H9 (cell line): Measurements from ENCODE around the gene DCST2. TPM values are rescaled to one million over a fixed set of nuclear protein-coding genes. Genes with fewer than 3 reads are reported as not detected.

Experiments
- DNase-seq: peaks from one replicate; pipeline ENCODE4 v3.0.0-alpha.2; 2017
- H2AFZ ChIP-seq: one replicate; pipeline ENCODE4 v1.6.1; 2013; ENCODE audit warnings: mild to moderate bottlenecking, low read length, control low read depth, moderate library complexity
- H2AK5ac ChIP-seq: 2 replicates; pipeline ENCODE4 v1.6.1; 2013; ENCODE audit warnings: low read length, control low read depth, mixed read lengths; ENCODE audit not compliant: insufficient read length
- H2BK120ac ChIP-seq: one replicate; pipeline ENCODE4 v1.6.1; 2013; ENCODE audit warnings: low read depth, mild to moderate bottlenecking, low read length, control low read depth, inconsistent platforms; ENCODE audit not compliant: poor library complexity, severe bottlenecking
- H2BK12ac ChIP-seq: 2 replicates; pipeline ENCODE4 v1.6.1; 2013; ENCODE audit warnings: low read length, control low read depth, mixed read lengths, low read depth; ENCODE audit not compliant: insufficient read length
- H2BK15ac ChIP-seq: 2 replicates; pipeline ENCODE4 v1.6.1; 2013; ENCODE audit warnings: low read depth, low read length, control low read depth
- H2BK20ac ChIP-seq: one replicate; pipeline ENCODE4 v1.6.1; 2013; ENCODE audit warnings: low read depth, mild to moderate bottlenecking, low read length, control low read depth, inconsistent platforms; ENCODE audit not compliant: poor library complexity, severe bottlenecking
- H2BK5ac ChIP-seq: 2 replicates; pipeline ENCODE4 v1.6.1; 2013; ENCODE audit warnings: low read length, control low read depth, mixed read lengths; ENCODE audit not compliant: insufficient read length
- H3K14ac ChIP-seq: 2 replicates; pipeline ENCODE4 v1.6.1; 2013; ENCODE audit warnings: low read length, control low read depth; ENCODE audit not compliant: insufficient read depth
- H3K18ac ChIP-seq: 2 replicates; pipeline ENCODE4 v1.6.1; 2013; ENCODE audit warnings: low read depth, mild to moderate bottlenecking, mixed read lengths, low read length, control low read depth; ENCODE audit not compliant: insufficient read length
- H3K23ac ChIP-seq: 2 replicates; pipeline ENCODE4 v1.6.1; 2013; ENCODE audit warnings: low read length, control low read depth, mixed read lengths, low read depth; ENCODE audit not compliant: insufficient read length
- H3K23me2 ChIP-seq: 2 replicates; pipeline ENCODE4 v1.6.1; 2013; ENCODE audit warnings: low read depth, mild to moderate bottlenecking, mixed read lengths, low read length, control low read depth; ENCODE audit not compliant: insufficient read length, poor library complexity, severe bottlenecking
- H3K27ac ChIP-seq: 2 replicates; pipeline ENCODE4 v1.5.1; 2013; ENCODE audit warnings: low read length, control low read depth, mixed read lengths, low read depth; ENCODE audit not compliant: insufficient read length
- H3K27me3 ChIP-seq: 2 replicates; pipeline ENCODE4 v1.6.1; 2013; ENCODE audit warnings: low read length, control low read depth, inconsistent platforms; ENCODE audit not compliant: insufficient read depth
- H3K4ac ChIP-seq: 2 replicates; pipeline ENCODE4 v1.6.1; 2013; ENCODE audit warnings: low read depth, mild to moderate bottlenecking, control low read depth, inconsistent platforms, low read length, moderate library complexity
- H3K4me1 ChIP-seq: 2 replicates; pipeline ENCODE4 v1.6.1; 2013; ENCODE audit warnings: low read length, control low read depth, inconsistent platforms; ENCODE audit not compliant: insufficient read depth
- H3K4me2 ChIP-seq: 2 replicates; pipeline ENCODE4 v1.6.1; 2013; ENCODE audit warnings: low read length, control low read depth, mixed read lengths; ENCODE audit not compliant: insufficient read length, insufficient read depth
- H3K56ac ChIP-seq: 2 replicates; pipeline ENCODE4 v1.6.1; 2013; ENCODE audit warnings: low read depth, mild to moderate bottlenecking, mixed read lengths, low read length, control low read depth; ENCODE audit not compliant: insufficient read length
- H3K79me1 ChIP-seq: 2 replicates; pipeline ENCODE4 v1.6.1; 2013; ENCODE audit warnings: low read depth, mild to moderate bottlenecking, moderate library complexity, low read length, control low read depth, inconsistent platforms; ENCODE audit not compliant: insufficient read depth, poor library complexity, severe bottlenecking
- H3K79me2 ChIP-seq: 2 replicates; pipeline ENCODE4 v1.6.1; 2013; ENCODE audit warnings: low read length, control low read depth, inconsistent platforms; ENCODE audit not compliant: insufficient read depth
- H3K9ac ChIP-seq: 2 replicates; pipeline ENCODE4 v1.6.1; 2013; ENCODE audit warnings: low read length, control low read depth, mixed read lengths; ENCODE audit not compliant: insufficient read length; ENCODE audit errors: extremely low read depth
- H3K9me3 ChIP-seq: one replicate; pipeline ENCODE4 v1.6.1; 2013; ENCODE audit warnings: low read depth, low read length, inconsistent platforms; ENCODE audit not compliant: control insufficient read depth
- H3T11ph ChIP-seq: one replicate; pipeline ENCODE4 v1.6.1; 2013; ENCODE audit warnings: mild to moderate bottlenecking, low read length, control low read depth, inconsistent platforms
- H4K20me1 ChIP-seq: one replicate; pipeline ENCODE4 v1.6.1; 2013; ENCODE audit not compliant: control insufficient read depth, insufficient read length, insufficient read depth
- H4K5ac ChIP-seq: 2 replicates; pipeline ENCODE4 v1.6.1; 2013; ENCODE audit warnings: low read depth, mild to moderate bottlenecking, mixed read lengths, low read length, control low read depth; ENCODE audit not compliant: insufficient read length
- H4K8ac ChIP-seq: replicated peaks from 2 replicates; pipeline ENCODE4 v1.6.1; 2013; ENCODE audit warnings: low read length, control low read depth, mixed read lengths, low read depth; ENCODE audit not compliant: insufficient read length
- H4K91ac ChIP-seq: 2 replicates; pipeline ENCODE4 v1.6.1; 2013; ENCODE audit warnings: low read depth, mild to moderate bottlenecking, moderate library complexity, mixed read lengths, low read length, control low read depth; ENCODE audit not compliant: insufficient read length
- H3K27ac Mint-ChIP-seq, 3 experiments: 2 replicates in 2 of 3; 3 replicates in 1 of 3; pipeline ENCODE4 v1.8.0; 2020 to 2021; ENCODE audit warnings: mixed read lengths in 3 of 3, mild to moderate bottlenecking in 1 of 3, moderate library complexity in 1 of 3
- H3K27me3 Mint-ChIP-seq: 2 replicates; pipeline ENCODE4 v1.8.0; 2021; ENCODE audit warnings: low read depth, mild to moderate bottlenecking, moderate library complexity, mixed read lengths
- H3K36me3 Mint-ChIP-seq, 3 experiments: 2 replicates in 2 of 3; 3 replicates in 1 of 3; pipeline ENCODE4 v1.8.0; 2020 to 2021; ENCODE audit warnings: low read depth in 3 of 3, mixed read lengths in 3 of 3; ENCODE audit not compliant: insufficient read depth in 1 of 3
- H3K4me1 Mint-ChIP-seq, 2 experiments: 2 replicates each; pipeline ENCODE4 v1.8.0; 2020; ENCODE audit warnings: mixed read lengths in 2 of 2
- H3K4me3 Mint-ChIP-seq, 2 experiments: 2 replicates in 1 of 2; 3 replicates in 1 of 2; pipeline ENCODE4 v1.8.0; 2020 to 2021; ENCODE audit warnings: mild to moderate bottlenecking in 2 of 2, mixed read lengths in 2 of 2, moderate library complexity in 1 of 2
- H3K9me3 Mint-ChIP-seq, 2 experiments: 2 replicates in 1 of 2; 3 replicates in 1 of 2; pipeline ENCODE4 v1.8.0; 2020; ENCODE audit warnings: mild to moderate bottlenecking in 2 of 2, mixed read lengths in 2 of 2, moderate library complexity in 1 of 2
- CTCF ChIP-seq: fragments of 200-600 bp; sonication (generic); conservative IDR thresholded peaks from 3 replicates; pipeline ENCODE4 v1.8.0; 2021; ENCODE audit warnings: antibody characterized with exemption, mild to moderate bottlenecking
- WGBS: extraction: QIAGEN DNeasy Blood & Tissue Kit; methylation state at CpG from one replicate; pipeline ENCODE4 v1.1.7; 2013; ENCODE audit warnings: missing lambda C conversion rate, low lambda C conversion rate, mixed read lengths; ENCODE audit not compliant: insufficient read length; ENCODE audit errors: extremely low coverage; 5-methylcytosine and 5-hydroxymethylcytosine counted together
- total RNA-seq: library from RNA; stranded (reverse); gene quantifications from 2 replicates; pipeline ENCODE4 v1.2.1, GENCODE V29; 2021

The DCST2 gene
- total RNA-seq, 1 experiment from 2014 or later: 0.35 TPM

DNA sequence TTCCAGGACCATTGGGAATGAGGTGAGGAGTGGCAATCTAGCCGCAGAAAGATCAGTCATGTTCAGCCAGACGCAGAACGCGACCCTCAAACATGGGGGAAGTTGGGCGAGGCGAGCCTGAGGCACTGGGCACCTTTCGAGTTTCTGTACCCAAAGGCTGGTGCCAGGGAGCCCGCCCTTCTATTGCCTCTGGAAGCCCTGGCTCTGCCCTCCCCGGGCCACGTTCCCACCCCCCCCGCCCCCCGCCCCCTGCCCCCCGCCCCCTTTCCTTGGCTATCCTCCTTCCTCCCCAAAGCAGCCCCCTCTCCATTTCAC lies 33.2 kb downstream of the DCST2 start:
- Mint-ChIP-seq H3K27ac (peak overlapping the region; percentile 92 to 97 (median 96); a peak in 6 of 7 replicates), H3K4me1 (peaks cover 23 to 36% of the 10 kb centered on the region in 2 experiments), H3K36me3 (no peaks in the 10 kb centered on the region; a peak in 1 of 7 replicates), H3K9me3 (peaks cover 0 to 2% of the 10 kb centered on the region in 2 experiments; a peak in 2 of 5 replicates), H3K27me3 (peaks cover 3% of the 10 kb centered on the region), H3K4me3 (peak overlapping the region; percentile 93 to 97)
- Histone ChIP-seq H3K9ac (peak overlapping the region; percentile 6), H3K4ac (no peak overlapping the region), H3K56ac (no peak overlapping the region), H3K4me2 (peak overlapping the region; percentile 90), H2BK12ac (no peak overlapping the region), H2BK5ac (no peak overlapping the region), H2AK5ac (no peak overlapping the region), H4K20me1 (no peaks in the 10 kb centered on the region), H2BK20ac (no peak overlapping the region), H3K23me2 (peaks cover 26% of the 10 kb centered on the region), H3K79me1 (no peaks in the 10 kb centered on the region), H3K23ac (no peak overlapping the region), H2BK15ac (no peak overlapping the region), H2AFZ (no peak overlapping the region), H3K14ac (no peak overlapping the region), H3T11ph (no peak overlapping the region), H4K91ac (no peak overlapping the region), H4K5ac (no peak overlapping the region), H2BK120ac (no peak overlapping the region), H3K79me2 (no peaks in the 10 kb centered on the region; the same call in 1 of the 2 replicates), H3K4me1 (peaks cover 5% of the 10 kb centered on the region; the same call in 1 of the 2 replicates), H3K9me3 (no peaks in the 10 kb centered on the region), H3K18ac (peak overlapping the region; percentile 61), H3K27ac (peak overlapping the region; percentile 41), H3K27me3 (no peaks in the 10 kb centered on the region), H4K8ac (no peak overlapping the region)
- no CpG with 5 or more reads among the region's 13 CpGs for WGBS
- TF ChIP-seq CTCF: no peak
- DNase-seq: no peak
